HG03575 (cell line): ENCODE data around the gene TUBA4A.

Experiments
- ATAC-seq: cut with Tn5 transposase; IDR thresholded peaks from one replicate; pipeline ENCODE4 v1.9.1; 2021; ENCODE audit not compliant: unreplicated experiment, insufficient number of reproducible peaks, low FRiP score; ENCODE audit errors: extremely low read depth

The TUBA4A gene

GRCh38 chr2:219247678-219248642, 5.8 kb downstream of the TUBA4A start:
- no peak for ATAC-seq

- no peak for ATAC-seq
Observed at GRCh38 chr2:219246559-219246958, 7.2 kb downstream of the TUBA4A start.

GRCh38 chr2:219245899-219246230, 7.9 kb downstream of the TUBA4A start:
- ATAC-seq: no peak

- ATAC-seq: peak; percentile 36
Observed at GRCh38 chr2:219245148-219245898, 8.4 kb downstream of the TUBA4A start, which contains the start of the genes GLB1L and STK16. Gene GLB1L, minus strand, starts transcription at chr2:219245444. Its CDS starts 1,871 bp downstream, at chr2:219243573. Gene STK16, plus strand, starts transcription at chr2:219245479. Its CDS starts 521 bp downstream, at chr2:219246000.

- no peak for ATAC-seq
Observed at GRCh38 chr2:219244789-219245147, 8.9 kb downstream of the TUBA4A start.

- ATAC-seq: no peak
Observed at GRCh38 chr2:219243291-219243761, 10.4 kb downstream of the TUBA4A start.

- ATAC-seq: no peak
Observed at GRCh38 chr2:219234331-219234730, 19.4 kb downstream of the TUBA4A start.

GRCh38 chr2:219230059-219230540, 23.6 kb downstream of the TUBA4A start:
- ATAC-seq: no peak

- peak; percentile 79 for ATAC-seq
Observed at GRCh38 chr2:219229305-219230058, 24.2 kb downstream of the TUBA4A start, which contains the start of the genes ANKZF1 and ATG9A. Gene ANKZF1, plus strand, starts transcription at chr2:219229806. Its CDS starts 452 bp downstream, at chr2:219230258. Gene ATG9A, minus strand, starts transcription at chr2:219229636. Its CDS starts 1,612 bp downstream, at chr2:219228024.

GRCh38 chr2:219228911-219229304, 24.8 kb downstream of the TUBA4A start:
- peak; percentile 5 for ATAC-seq

GRCh38 chr2:219228041-219228910, 25.4 kb downstream of the TUBA4A start:
- ATAC-seq: no peak

GRCh38 chr2:219225350-219225749, 28.4 kb downstream of the TUBA4A start:
- ATAC-seq: no peak

GRCh38 chr2:219223831-219224610, 29.7 kb downstream of the TUBA4A start:
- no peak for ATAC-seq

- no peak for ATAC-seq
Observed at GRCh38 chr2:219221957-219222518, 31.7 kb downstream of the TUBA4A start.

- no peak for ATAC-seq
Observed at GRCh38 chr2:219220652-219221402, 32.9 kb downstream of the TUBA4A start.

GRCh38 chr2:219219784-219220532, 33.8 kb downstream of the TUBA4A start:
- ATAC-seq: no peak
